GM12873 (cell line): ENCODE measurements around the gene CDRT4.

ENCODE experiments used
- CTCF ChIP-seq: IDR thresholded peaks from 2 replicates; pipeline ENCODE4 v1.5.1; 2012; ENCODE audit warnings: low read depth, mild to moderate bottlenecking, moderate library complexity, low read length, control low read depth; ENCODE audit not compliant: insufficient read depth; ENCODE audit errors: missing control alignments

CDRT4 gene

GRCh38 chr17:15501793-15502192 is 34.4 kb upstream of the CDRT4 start:
- TF ChIP-seq CTCF = no peak

- TF ChIP-seq CTCF = no peak
These were observed 33.9 kb upstream of the CDRT4 start for GRCh38 chr17:15501282-15501681.

- TF ChIP-seq CTCF = no peak
These were observed 30.7 kb upstream of the CDRT4 start for GRCh38 chr17:15498107-15498506.

GRCh38 chr17:15496735-15497670 is 29.6 kb upstream of the CDRT4 start:
- no peak for TF ChIP-seq CTCF

- no peak for TF ChIP-seq CTCF
These were observed 27.4 kb upstream of the CDRT4 start for GRCh38 chr17:15494821-15495220.

- TF ChIP-seq CTCF = no peak
These were observed 26.2 kb upstream of the CDRT4 start for GRCh38 chr17:15493693-15494035.

- no peak for TF ChIP-seq CTCF
These were observed 25.6 kb upstream of the CDRT4 start for GRCh38 chr17:15492791-15493692.
